ENCODE results near the gene CYS1.

DNA sequence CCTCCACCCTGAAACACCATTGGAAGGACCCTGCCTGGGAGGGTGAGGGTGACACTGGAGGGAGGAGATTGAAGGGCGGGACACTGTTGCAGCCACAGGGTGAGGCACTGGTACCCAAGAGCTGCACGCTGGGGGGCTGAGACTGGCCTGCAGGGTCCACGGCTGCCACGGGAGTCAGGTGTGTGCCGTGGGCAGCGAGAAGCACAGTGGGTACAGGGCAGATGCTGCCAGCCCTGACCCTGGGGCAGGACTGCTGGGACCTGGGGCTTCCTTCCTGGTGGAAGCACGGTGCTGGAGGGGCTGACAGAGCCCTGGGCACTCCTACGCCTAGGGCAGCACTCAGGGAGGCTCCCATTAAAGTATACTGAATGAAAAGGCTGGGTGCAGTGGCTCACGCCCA is 16.6 kb downstream of the CYS1 start:
- TF ChIP-seq, protein P1, sequence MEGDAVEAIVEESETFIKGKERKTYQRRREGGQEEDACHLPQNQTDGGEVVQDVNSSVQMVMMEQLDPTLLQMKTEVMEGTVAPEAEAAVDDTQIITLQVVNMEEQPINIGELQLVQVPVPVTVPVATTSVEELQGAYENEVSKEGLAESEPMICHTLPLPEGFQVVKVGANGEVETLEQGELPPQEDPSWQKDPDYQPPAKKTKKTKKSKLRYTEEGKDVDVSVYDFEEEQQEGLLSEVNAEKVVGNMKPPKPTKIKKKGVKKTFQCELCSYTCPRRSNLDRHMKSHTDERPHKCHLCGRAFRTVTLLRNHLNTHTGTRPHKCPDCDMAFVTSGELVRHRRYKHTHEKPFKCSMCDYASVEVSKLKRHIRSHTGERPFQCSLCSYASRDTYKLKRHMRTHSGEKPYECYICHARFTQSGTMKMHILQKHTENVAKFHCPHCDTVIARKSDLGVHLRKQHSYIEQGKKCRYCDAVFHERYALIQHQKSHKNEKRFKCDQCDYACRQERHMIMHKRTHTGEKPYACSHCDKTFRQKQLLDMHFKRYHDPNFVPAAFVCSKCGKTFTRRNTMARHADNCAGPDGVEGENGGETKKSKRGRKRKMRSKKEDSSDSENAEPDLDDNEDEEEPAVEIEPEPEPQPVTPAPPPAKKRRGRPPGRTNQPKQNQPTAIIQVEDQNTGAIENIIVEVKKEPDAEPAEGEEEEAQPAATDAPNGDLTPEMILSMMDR (IDR thresholded peaks at IDR 0.05; ENCODE audit: control extremely low read depth in 1 of 3, insufficient read depth in 1 of 3, low read depth in 1 of 3, low read length in 3 of 3), result no peak
- TF ChIP-seq SP1 (IDR thresholded peaks at IDR 0.05; ENCODE audit: low read depth, low read length) (no peak), EGR1 (IDR thresholded peaks at IDR 0.05; ENCODE audit: borderline replicate concordance, low read depth, low read length) (no peak), EP300 (IDR thresholded peaks at IDR 0.05; ENCODE audit: borderline replicate concordance in 1 of 2, low read depth in 2 of 2, low read length in 2 of 2) (no peak), SIX5 (IDR thresholded peaks at IDR 0.05; ENCODE audit: low read depth, low read length) (no peak), POLR2A (IDR thresholded peaks at IDR 0.05; ENCODE audit: control extremely low read depth in 1 of 2, low read depth in 2 of 2, low read length in 2 of 2) (no peak), JUND (IDR thresholded peaks at IDR 0.05; ENCODE audit: low read length) (no peak), GTF2F1 (IDR thresholded peaks at IDR 0.05; ENCODE audit: borderline replicate concordance, low read depth, low read length) (no peak), EZH2 (IDR thresholded peaks at IDR 0.05; ENCODE audit: low read depth, low read length, severe bottlenecking) (no peak), NRF1 (IDR thresholded peaks at IDR 0.05; ENCODE audit: low read depth, low read length) (no peak), BRCA1 (IDR thresholded peaks at IDR 0.05; ENCODE audit: low read depth, low read length) (no peak), RFX5 (IDR thresholded peaks at IDR 0.05; ENCODE audit: borderline replicate concordance, low read depth, low read length) (no peak), KDM5A (IDR thresholded peaks at IDR 0.05; ENCODE audit: low read length) (no peak)
- TF ChIP-seq, protein P2, sequence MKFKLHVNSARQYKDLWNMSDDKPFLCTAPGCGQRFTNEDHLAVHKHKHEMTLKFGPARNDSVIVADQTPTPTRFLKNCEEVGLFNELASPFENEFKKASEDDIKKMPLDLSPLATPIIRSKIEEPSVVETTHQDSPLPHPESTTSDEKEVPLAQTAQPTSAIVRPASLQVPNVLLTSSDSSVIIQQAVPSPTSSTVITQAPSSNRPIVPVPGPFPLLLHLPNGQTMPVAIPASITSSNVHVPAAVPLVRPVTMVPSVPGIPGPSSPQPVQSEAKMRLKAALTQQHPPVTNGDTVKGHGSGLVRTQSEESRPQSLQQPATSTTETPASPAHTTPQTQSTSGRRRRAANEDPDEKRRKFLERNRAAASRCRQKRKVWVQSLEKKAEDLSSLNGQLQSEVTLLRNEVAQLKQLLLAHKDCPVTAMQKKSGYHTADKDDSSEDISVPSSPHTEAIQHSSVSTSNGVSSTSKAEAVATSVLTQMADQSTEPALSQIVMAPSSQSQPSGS (IDR thresholded peaks at IDR 0.05; ENCODE audit: low read length), result no peak

All from H1 (cell line).